ENCODE results near the gene C20orf144.
"Not testable (repeated sequence)": the region's sequence is repeated elsewhere in the genome, so short reads cannot be mapped to it uniquely, and the experiment has no call there.

The C20orf144 gene

DNA sequence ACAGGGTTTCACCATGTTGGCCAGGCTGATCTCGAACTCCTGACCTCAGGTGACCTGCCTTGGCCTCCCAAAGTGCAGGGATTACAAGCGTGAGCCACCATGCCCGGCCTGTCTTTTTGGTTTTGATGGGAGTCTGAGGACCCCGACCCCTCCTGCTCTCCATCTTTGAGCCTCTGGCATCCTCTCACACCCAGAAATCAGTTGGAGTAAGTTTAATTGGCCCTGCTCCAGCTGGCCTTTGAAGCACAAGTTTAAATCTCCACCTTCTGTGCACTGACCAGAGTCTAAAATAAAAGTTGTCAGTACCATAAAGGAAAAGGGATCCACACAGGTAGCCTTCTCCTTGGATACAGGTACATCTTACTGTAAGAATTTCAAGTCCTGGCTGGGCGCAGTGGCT, 15.9 kb upstream of the C20orf144 start:
- 92% methylated on average over 5 of the region's 5 CpGs for WGBS
- Histone ChIP-seq H3K9ac (ENCODE audit: low read length) (no peak overlapping the region), H3K18ac (ENCODE audit: low read depth in 1 of 2, low read length in 2 of 2) (no peak overlapping the region), H2BK120ac (ENCODE audit: low read depth, low read length) (no peak overlapping the region), H3K36me3 (ENCODE audit: control insufficient read depth in 1 of 2, insufficient read depth in 2 of 2, low read depth in 1 of 2, low read length in 2 of 2) (peaks cover 42 to 43% of the 10 kb centered on the region in 2 experiments), H2BK5ac (ENCODE audit: low read depth, low read length, poor library complexity, severe bottlenecking) (no peak overlapping the region), H3K4ac (ENCODE audit: low read depth in 1 of 2, low read length in 2 of 2) (no peak overlapping the region), H2BK15ac (ENCODE audit: low read depth, poor library complexity, severe bottlenecking) (no peak overlapping the region), H3K4me1 (ENCODE audit: control insufficient read depth, insufficient read depth, low read depth, low read length) (peaks cover 15% of the 10 kb centered on the region), H2AFZ (ENCODE audit: low read depth, low read length) (no peak overlapping the region), H3K27ac (ENCODE audit: low read length, poor library complexity, severe bottlenecking) (no peak overlapping the region), H3K79me1 (replicated peaks; ENCODE audit: low read length, poor library complexity, severe bottlenecking) (peaks cover 3% of the 10 kb centered on the region), H2AK5ac (ENCODE audit: low read length, severe bottlenecking) (no peak overlapping the region), H3K9me3 (ENCODE audit: control insufficient read depth, low read length) (no peaks in the 10 kb centered on the region), H2BK12ac (ENCODE audit: low read length in 2 of 2) (no peak overlapping the region), H3K14ac (ENCODE audit: low read length in 2 of 2) (no peak overlapping the region), H4K91ac (ENCODE audit: low read length) (no peak overlapping the region), H3K4me2 (ENCODE audit: low read length, poor library complexity, severe bottlenecking) (no peak overlapping the region), H3K4me3 (ENCODE audit: insufficient read depth in 1 of 2, low read depth in 1 of 2, low read length in 2 of 2) (no peak overlapping the region), H3K23ac (ENCODE audit: low read length in 2 of 2) (no peak overlapping the region), H4K8ac (ENCODE audit: low read length) (no peak overlapping the region), H3K27me3 (ENCODE audit: control insufficient read depth in 1 of 2, insufficient read depth in 1 of 2, low read length in 2 of 2) (peaks cover 0 to 2% of the 10 kb centered on the region in 2 experiments)
- no peak for DNase-seq

DNA sequence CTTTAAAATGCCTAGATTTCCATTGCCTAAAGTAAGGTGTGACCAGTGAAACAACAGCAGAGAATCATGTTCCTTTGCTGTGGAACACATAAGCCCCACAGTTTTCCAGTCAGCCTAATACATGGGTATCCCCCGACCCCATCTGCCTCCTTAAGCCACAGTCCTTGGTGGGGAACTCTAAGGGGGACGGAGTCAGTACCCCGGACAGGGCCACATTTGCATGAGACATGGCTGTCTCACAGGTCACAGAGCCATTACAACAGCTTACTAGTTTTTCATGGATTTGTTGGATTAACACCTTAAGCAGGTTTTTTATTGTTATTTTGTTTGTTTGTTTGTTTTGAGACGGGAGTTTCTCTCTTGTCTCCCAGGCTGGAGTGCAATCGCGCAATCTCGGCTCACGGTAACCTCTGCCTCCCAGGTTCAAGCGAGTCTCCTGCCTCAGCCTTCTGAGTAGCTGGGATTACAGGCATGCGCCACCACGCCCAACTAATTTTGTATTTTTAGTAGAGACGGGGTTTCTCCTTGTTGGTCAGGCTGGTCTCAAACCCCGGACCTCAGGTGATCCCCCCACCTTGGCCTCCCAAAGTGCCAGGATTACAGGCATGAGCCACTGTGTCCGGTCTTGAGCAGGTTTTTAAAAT, 15.0 kb upstream of the C20orf144 start:
- H2BK15ac ChIP-seq (ENCODE audit: low read depth, poor library complexity, severe bottlenecking); H3K4ac ChIP-seq (ENCODE audit: low read depth in 1 of 2, low read length in 2 of 2): not testable (repeated sequence)
- 95% methylated on average over 14 of the region's 14 CpGs for WGBS

DNA sequence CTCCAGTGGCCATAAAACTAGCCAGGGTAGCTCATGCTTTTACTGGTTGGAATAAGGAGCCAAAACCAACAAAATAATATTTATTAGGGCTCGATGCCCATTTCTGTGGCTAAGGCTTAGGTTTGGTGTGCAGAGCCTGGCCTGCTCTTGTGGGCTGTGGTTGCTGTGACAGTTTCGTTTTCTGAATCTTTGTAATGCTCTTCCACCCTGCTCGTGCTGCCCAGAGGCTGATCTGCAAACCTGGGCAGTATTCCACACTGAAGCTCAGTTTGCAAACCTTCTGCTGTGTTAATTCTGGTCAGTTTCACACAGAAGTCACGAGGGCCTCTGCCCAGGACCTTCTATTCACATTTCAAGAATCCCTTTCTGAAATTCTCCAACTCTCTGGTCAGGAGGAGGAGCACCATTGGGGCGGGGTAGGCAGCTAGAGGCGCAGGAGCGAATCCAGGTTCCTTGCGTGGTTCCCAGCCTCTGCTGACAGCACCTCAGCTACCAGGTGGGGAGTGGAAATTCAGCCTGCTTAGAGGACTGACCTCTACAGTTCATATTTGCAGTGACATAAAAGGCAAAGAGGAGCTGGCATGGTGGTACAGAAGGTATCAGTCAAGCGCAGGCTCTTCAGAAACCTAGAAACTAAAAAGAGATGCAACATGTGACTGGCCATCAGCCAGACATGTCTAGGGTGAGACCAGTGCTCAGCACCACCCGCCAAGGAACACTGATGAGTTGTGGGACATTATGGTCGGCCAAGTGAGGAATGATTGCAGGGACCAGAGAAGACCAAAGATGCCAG, 14.3 kb upstream of the C20orf144 start:
- Histone ChIP-seq H3K4me2 (ENCODE audit: low read length, poor library complexity, severe bottlenecking) (no peak overlapping the region), H3K14ac (ENCODE audit: low read length in 2 of 2) (no peak overlapping the region), H4K91ac (ENCODE audit: low read length) (no peak overlapping the region)

More for the DNA sequence above, 15.0 kb upstream of the C20orf144 start:
- not testable (repeated sequence) for H3K27me3 ChIP-seq (ENCODE audit: control insufficient read depth in 1 of 2, insufficient read depth in 1 of 2, low read length in 2 of 2); H2BK12ac ChIP-seq (ENCODE audit: low read length in 2 of 2); H2AK5ac ChIP-seq (ENCODE audit: low read length, severe bottlenecking); H3K9me3 ChIP-seq (ENCODE audit: control insufficient read depth, low read length); H3K18ac ChIP-seq (ENCODE audit: low read depth in 1 of 2, low read length in 2 of 2); H3K27ac ChIP-seq (ENCODE audit: low read length, poor library complexity, severe bottlenecking); H2BK5ac ChIP-seq (ENCODE audit: low read depth, low read length, poor library complexity, severe bottlenecking); H4K8ac ChIP-seq (ENCODE audit: low read length); H3K79me1 ChIP-seq (replicated peaks; ENCODE audit: low read length, poor library complexity, severe bottlenecking); H3K4me2 ChIP-seq (ENCODE audit: low read length, poor library complexity, severe bottlenecking); H2AFZ ChIP-seq (ENCODE audit: low read depth, low read length); H2BK120ac ChIP-seq (ENCODE audit: low read depth, low read length); H4K91ac ChIP-seq (ENCODE audit: low read length); H3K14ac ChIP-seq (ENCODE audit: low read length in 2 of 2); DNase-seq; H3K23ac ChIP-seq (ENCODE audit: low read length in 2 of 2)
- Histone ChIP-seq H3K4me1 (ENCODE audit: control insufficient read depth, insufficient read depth, low read depth, low read length) (peaks cover 15% of the 10 kb centered on the region), H3K36me3 (ENCODE audit: control insufficient read depth in 1 of 2, insufficient read depth in 2 of 2, low read depth in 1 of 2, low read length in 2 of 2) (peaks cover 35 to 38% of the 10 kb centered on the region in 2 experiments), H3K4me3 (ENCODE audit: insufficient read depth in 1 of 2, low read depth in 1 of 2, low read length in 2 of 2) (peak overlapping the region in 1 of 2 experiments; percentile 33), H3K9ac (ENCODE audit: low read length) (peak overlapping the region; percentile 38)

DNA sequence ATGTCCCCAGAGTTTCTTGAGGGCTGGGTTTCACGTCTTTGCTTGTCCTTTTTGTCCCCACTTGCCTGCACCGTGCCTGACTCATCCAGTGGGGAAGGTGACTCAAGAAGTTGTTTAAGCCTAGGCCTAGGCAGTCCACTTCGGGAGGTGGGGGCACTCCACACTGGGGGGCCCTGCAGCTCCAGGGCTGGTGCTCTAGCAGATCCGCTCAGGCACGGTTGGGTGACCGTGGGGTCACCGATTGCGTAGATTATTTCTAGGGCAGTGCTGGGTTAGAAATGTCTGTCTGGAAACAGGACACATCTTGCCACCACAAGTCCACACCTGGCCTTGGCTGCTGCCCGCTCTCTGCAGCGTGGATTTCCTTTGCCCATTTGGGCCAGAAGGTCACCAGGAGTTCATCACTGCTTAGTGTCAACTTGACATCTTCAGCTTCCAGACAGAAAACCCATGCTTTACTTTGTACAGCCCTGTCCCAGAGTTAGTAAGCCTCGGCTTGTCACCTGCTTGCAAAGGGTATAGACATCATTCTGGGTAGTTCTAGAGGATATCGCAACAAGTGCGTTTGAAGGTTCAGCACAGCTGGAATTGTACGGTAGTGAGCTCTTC, 13.6 kb upstream of the C20orf144 start:
- peaks cover 19% of the 10 kb centered on the region for H3K4me1 ChIP-seq (ENCODE audit: control insufficient read depth, insufficient read depth, low read depth, low read length)
- H2AK5ac ChIP-seq (ENCODE audit: low read length, severe bottlenecking): no peak overlapping the region
- H3K18ac ChIP-seq (ENCODE audit: low read depth in 1 of 2, low read length in 2 of 2): no peak overlapping the region
- no peaks in the 10 kb centered on the region for H3K9me3 ChIP-seq (ENCODE audit: control insufficient read depth, low read length)
- H3K23ac ChIP-seq (ENCODE audit: low read length in 2 of 2): no peak overlapping the region
- no peak overlapping the region for H2BK120ac ChIP-seq (ENCODE audit: low read depth, low read length)
- peaks cover 0 to 3% of the 10 kb centered on the region in 2 experiments for H3K27me3 ChIP-seq (ENCODE audit: control insufficient read depth in 1 of 2, insufficient read depth in 1 of 2, low read length in 2 of 2)
- H3K4me2 ChIP-seq (ENCODE audit: low read length, poor library complexity, severe bottlenecking): no peak overlapping the region
- no peak overlapping the region for H4K8ac ChIP-seq (ENCODE audit: low read length)
- no peak for DNase-seq
- H3K4me3 ChIP-seq (ENCODE audit: insufficient read depth in 1 of 2, low read depth in 1 of 2, low read length in 2 of 2): no peak overlapping the region
- no peak overlapping the region for H3K27ac ChIP-seq (ENCODE audit: low read length, poor library complexity, severe bottlenecking)
- 83% methylated on average over 14 of the region's 14 CpGs for WGBS
- no peak overlapping the region for H2BK5ac ChIP-seq (ENCODE audit: low read depth, low read length, poor library complexity, severe bottlenecking)
- H3K4ac ChIP-seq (ENCODE audit: low read depth in 1 of 2, low read length in 2 of 2): no peak overlapping the region
- H3K36me3 ChIP-seq (ENCODE audit: control insufficient read depth in 1 of 2, insufficient read depth in 2 of 2, low read depth in 1 of 2, low read length in 2 of 2): peaks cover 24 to 31% of the 10 kb centered on the region in 2 experiments
- no peak overlapping the region for H2BK12ac ChIP-seq (ENCODE audit: low read length in 2 of 2)
- H2AFZ ChIP-seq (ENCODE audit: low read depth, low read length): no peak overlapping the region
- no peak overlapping the region for H4K91ac ChIP-seq (ENCODE audit: low read length)
- H2BK15ac ChIP-seq (ENCODE audit: low read depth, poor library complexity, severe bottlenecking): no peak overlapping the region
- peaks cover 2% of the 10 kb centered on the region for H3K79me1 ChIP-seq (replicated peaks; ENCODE audit: low read length, poor library complexity, severe bottlenecking)
- H3K9ac ChIP-seq (ENCODE audit: low read length): no peak overlapping the region
- H3K14ac ChIP-seq (ENCODE audit: low read length in 2 of 2): no peak overlapping the region

More for the DNA sequence above, 14.3 kb upstream of the C20orf144 start:
- H2AK5ac ChIP-seq (ENCODE audit: low read length, severe bottlenecking): no peak overlapping the region
- H3K79me1 ChIP-seq (replicated peaks; ENCODE audit: low read length, poor library complexity, severe bottlenecking): peaks cover 3% of the 10 kb centered on the region
- H2BK15ac ChIP-seq (ENCODE audit: low read depth, poor library complexity, severe bottlenecking): no peak overlapping the region
- H2AFZ ChIP-seq (ENCODE audit: low read depth, low read length): no peak overlapping the region
- WGBS: 93% methylated on average over 11 of the region's 11 CpGs
- peak overlapping the region in 1 of 2 experiments; percentile 33 for H3K4me3 ChIP-seq (ENCODE audit: insufficient read depth in 1 of 2, low read depth in 1 of 2, low read length in 2 of 2)
- H2BK120ac ChIP-seq (ENCODE audit: low read depth, low read length): no peak overlapping the region
- H3K27me3 ChIP-seq (ENCODE audit: control insufficient read depth in 1 of 2, insufficient read depth in 1 of 2, low read length in 2 of 2): peaks cover 0 to 3% of the 10 kb centered on the region in 2 experiments
- H3K23ac ChIP-seq (ENCODE audit: low read length in 2 of 2): no peak overlapping the region
- peaks cover 15% of the 10 kb centered on the region for H3K4me1 ChIP-seq (ENCODE audit: control insufficient read depth, insufficient read depth, low read depth, low read length)
- H3K36me3 ChIP-seq (ENCODE audit: control insufficient read depth in 1 of 2, insufficient read depth in 2 of 2, low read depth in 1 of 2, low read length in 2 of 2): peaks cover 30 to 35% of the 10 kb centered on the region in 2 experiments
- no peak overlapping the region for H3K18ac ChIP-seq (ENCODE audit: low read depth in 1 of 2, low read length in 2 of 2)
- no peak for DNase-seq
- no peaks in the 10 kb centered on the region for H3K9me3 ChIP-seq (ENCODE audit: control insufficient read depth, low read length)
- H3K9ac ChIP-seq (ENCODE audit: low read length): peak overlapping the region; percentile 38
- H2BK5ac ChIP-seq (ENCODE audit: low read depth, low read length, poor library complexity, severe bottlenecking): no peak overlapping the region
- H2BK12ac ChIP-seq (ENCODE audit: low read length in 2 of 2): no peak overlapping the region
- no peak overlapping the region for H4K8ac ChIP-seq (ENCODE audit: low read length)
- peak overlapping the region; percentile 13 for H3K27ac ChIP-seq (ENCODE audit: low read length, poor library complexity, severe bottlenecking)
- no peak overlapping the region for H3K4ac ChIP-seq (ENCODE audit: low read depth in 1 of 2, low read length in 2 of 2)

Data from mesenchymal stem cell (in vitro differentiated cells and primary cell).